Brain pericyte (primary cell): ENCODE data around the gene WFIKKN2.
"Not testable (repeated sequence)": the region's sequence is repeated elsewhere in the genome, so short reads cannot be mapped to it uniquely, and the experiment has no call there.

Source experiments
- DNase-seq: peaks from one replicate; pipeline ENCODE4 v3.0.0-alpha.2; 2012; ENCODE audit warnings: low read depth, low spot score

The WFIKKN2 gene

GRCh38 chr17:50853781-50854180 lies 18.4 kb downstream of the WFIKKN2 start:
- no peak for DNase-seq

- DNase-seq: no peak
These were observed 20.4 kb downstream of the WFIKKN2 start for GRCh38 chr17:50855708-50856330.

- no peak for DNase-seq
These were observed 21.0 kb downstream of the WFIKKN2 start for GRCh38 chr17:50856431-50856830.

GRCh38 chr17:50858486-50859225 lies 23.3 kb downstream of the WFIKKN2 start:
- DNase-seq: no peak

GRCh38 chr17:50859727-50860126 lies 24.3 kb downstream of the WFIKKN2 start:
- DNase-seq: not testable (repeated sequence)

GRCh38 chr17:50861334-50861676 lies 25.9 kb downstream of the WFIKKN2 start:
- no peak for DNase-seq

- no peak for DNase-seq
These were observed 26.6 kb downstream of the WFIKKN2 start for GRCh38 chr17:50861822-50862528.

GRCh38 chr17:50863221-50863843 lies 27.9 kb downstream of the WFIKKN2 start:
- DNase-seq: no peak

GRCh38 chr17:50863931-50864330 lies 28.5 kb downstream of the WFIKKN2 start:
- no peak for DNase-seq

GRCh38 chr17:50864747-50865059 lies 29.3 kb downstream of the WFIKKN2 start:
- no peak for DNase-seq

GRCh38 chr17:50865060-50865867 lies 29.9 kb downstream of the WFIKKN2 start:
- no peak for DNase-seq

GRCh38 chr17:50865868-50866260 lies 30.5 kb downstream of the WFIKKN2 start:
- no peak for DNase-seq

GRCh38 chr17:50866261-50866949 lies 31.0 kb downstream of the WFIKKN2 start, which contains the start of gene TOB1:
TSS of gene TOB1 (minus strand) at chr17:50866354. CDS start at chr17:50864017, 2,337 bp downstream.
- peak; percentile 74 for DNase-seq

- DNase-seq: peak; percentile 50
These were observed 31.6 kb downstream of the WFIKKN2 start for GRCh38 chr17:50866950-50867362.

GRCh38 chr17:50867363-50868139 lies 32.2 kb downstream of the WFIKKN2 start:
- DNase-seq: peak; percentile 72

GRCh38 chr17:50868140-50868438 lies 32.7 kb downstream of the WFIKKN2 start:
- no peak for DNase-seq

GRCh38 chr17:50868602-50869001 lies 33.2 kb downstream of the WFIKKN2 start:
- DNase-seq: no peak

- no peak for DNase-seq
These were observed 36.0 kb downstream of the WFIKKN2 start for GRCh38 chr17:50871364-50871763.

GRCh38 chr17:50871898-50872297 lies 36.5 kb downstream of the WFIKKN2 start:
- DNase-seq: no peak

GRCh38 chr17:50872710-50873424 lies 37.5 kb downstream of the WFIKKN2 start:
- DNase-seq: no peak
